PFSK-1 (cell line): ENCODE measurements around the gene SPATA45. TPM values are rescaled to one million over a fixed set of nuclear protein-coding genes. Genes with fewer than 3 reads are reported as not detected.

Experiments used
- FOXP2 ChIP-seq: optimal IDR thresholded peaks from 2 replicates; pipeline ENCODE3; 2011; ENCODE audit warnings: borderline replicate concordance, control low read depth, inconsistent platforms; ENCODE audit not compliant: insufficient read depth; ENCODE audit errors: extremely low read length, extremely low read depth
- POLR2AphosphoS5 ChIP-seq: IDR thresholded peaks from 2 replicates; pipeline ENCODE4 v1.6.1; 2012; ENCODE audit warnings: low read depth, mild to moderate bottlenecking, control low read depth, low read length, moderate library complexity
- SIN3A ChIP-seq: IDR thresholded peaks from 2 replicates; pipeline ENCODE4 v1.6.1; 2012; ENCODE audit warnings: mild to moderate bottlenecking, low read length, moderate library complexity, borderline replicate concordance; ENCODE audit not compliant: insufficient read depth
- TAF1 ChIP-seq: IDR thresholded peaks from 2 replicates; pipeline ENCODE4 v1.6.1; 2012; ENCODE audit warnings: low read length, control low read depth, borderline replicate concordance; ENCODE audit not compliant: insufficient read depth
- polyA plus RNA-seq: library from polyadenylated mRNA; unstranded; fragments of >200 nt; gene quantifications from one replicate; pipeline ENCODE4 v1.2.1, GENCODE V29; 2012; ENCODE audit warnings: low read depth, missing spikeins; ENCODE audit not compliant: insufficient read length
- TF ChIP-seq, protein P1 (sequence below), 2 experiments: IDR thresholded peaks; 2 replicates each; pipeline versions ENCODE4 v1.6.1 to v1.8.0; 2011 to 2012; ENCODE audit warnings: low read depth in 2 of 2, low read length in 2 of 2, control low read depth in 1 of 2, inconsistent platforms in 1 of 2, mild to moderate bottlenecking in 1 of 2, moderate library complexity in 1 of 2; ENCODE audit not compliant: insufficient read depth in 1 of 2

The SPATA45 gene
- polyA plus RNA-seq = not detected

GRCh38 chr1:212847549-212847948, at the start of gene SPATA45:
SPATA45 (minus strand) TSS chr1:212847649; CDS start chr1:212836149, 11,500 bp downstream.
- TF ChIP-seq, protein P1, sequence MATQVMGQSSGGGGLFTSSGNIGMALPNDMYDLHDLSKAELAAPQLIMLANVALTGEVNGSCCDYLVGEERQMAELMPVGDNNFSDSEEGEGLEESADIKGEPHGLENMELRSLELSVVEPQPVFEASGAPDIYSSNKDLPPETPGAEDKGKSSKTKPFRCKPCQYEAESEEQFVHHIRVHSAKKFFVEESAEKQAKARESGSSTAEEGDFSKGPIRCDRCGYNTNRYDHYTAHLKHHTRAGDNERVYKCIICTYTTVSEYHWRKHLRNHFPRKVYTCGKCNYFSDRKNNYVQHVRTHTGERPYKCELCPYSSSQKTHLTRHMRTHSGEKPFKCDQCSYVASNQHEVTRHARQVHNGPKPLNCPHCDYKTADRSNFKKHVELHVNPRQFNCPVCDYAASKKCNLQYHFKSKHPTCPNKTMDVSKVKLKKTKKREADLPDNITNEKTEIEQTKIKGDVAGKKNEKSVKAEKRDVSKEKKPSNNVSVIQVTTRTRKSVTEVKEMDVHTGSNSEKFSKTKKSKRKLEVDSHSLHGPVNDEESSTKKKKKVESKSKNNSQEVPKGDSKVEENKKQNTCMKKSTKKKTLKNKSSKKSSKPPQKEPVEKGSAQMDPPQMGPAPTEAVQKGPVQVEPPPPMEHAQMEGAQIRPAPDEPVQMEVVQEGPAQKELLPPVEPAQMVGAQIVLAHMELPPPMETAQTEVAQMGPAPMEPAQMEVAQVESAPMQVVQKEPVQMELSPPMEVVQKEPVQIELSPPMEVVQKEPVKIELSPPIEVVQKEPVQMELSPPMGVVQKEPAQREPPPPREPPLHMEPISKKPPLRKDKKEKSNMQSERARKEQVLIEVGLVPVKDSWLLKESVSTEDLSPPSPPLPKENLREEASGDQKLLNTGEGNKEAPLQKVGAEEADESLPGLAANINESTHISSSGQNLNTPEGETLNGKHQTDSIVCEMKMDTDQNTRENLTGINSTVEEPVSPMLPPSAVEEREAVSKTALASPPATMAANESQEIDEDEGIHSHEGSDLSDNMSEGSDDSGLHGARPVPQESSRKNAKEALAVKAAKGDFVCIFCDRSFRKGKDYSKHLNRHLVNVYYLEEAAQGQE (IDR thresholded peaks at IDR 0.05; ENCODE audit: insufficient read depth in 1 of 2, low read depth in 2 of 2, low read length in 2 of 2) = no peak
- no peak for TF ChIP-seq SIN3A
- TF ChIP-seq FOXP2 = no peak
- TF ChIP-seq TAF1 = no peak
- no peak for TF ChIP-seq POLR2AphosphoS5

DNA sequence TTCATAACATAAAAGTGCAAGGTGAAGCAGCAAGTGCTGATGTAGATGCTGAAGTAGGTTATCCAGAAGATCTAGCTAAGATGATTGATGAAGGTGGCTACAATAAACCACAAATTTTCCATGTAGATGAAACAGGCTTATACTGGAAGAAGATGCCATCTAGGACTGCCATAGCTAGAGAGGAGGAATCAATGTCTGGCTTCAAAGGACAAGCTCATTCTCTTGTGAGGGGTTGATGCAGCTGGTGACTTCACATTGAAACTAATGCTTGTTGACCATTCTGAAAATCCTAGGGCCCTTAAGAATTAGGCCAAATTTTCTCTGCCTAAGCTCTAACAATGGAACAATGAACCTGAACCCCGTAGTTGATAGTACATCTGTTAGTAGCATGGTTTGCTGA, 44.7 kb upstream of the SPATA45 start:
- TF ChIP-seq TAF1 (no peak), POLR2AphosphoS5 (no peak), SIN3A (no peak), FOXP2 (no peak)
- TF ChIP-seq, protein P1 (IDR thresholded peaks at IDR 0.05; ENCODE audit: insufficient read depth in 1 of 2, low read depth in 2 of 2, low read length in 2 of 2) = no peak

- TF ChIP-seq FOXP2 (no peak), TAF1 (no peak), POLR2AphosphoS5 (no peak), SIN3A (no peak)
These were observed 37.1 kb upstream of the SPATA45 start for GRCh38 chr1:212884592-212884991.

DNA sequence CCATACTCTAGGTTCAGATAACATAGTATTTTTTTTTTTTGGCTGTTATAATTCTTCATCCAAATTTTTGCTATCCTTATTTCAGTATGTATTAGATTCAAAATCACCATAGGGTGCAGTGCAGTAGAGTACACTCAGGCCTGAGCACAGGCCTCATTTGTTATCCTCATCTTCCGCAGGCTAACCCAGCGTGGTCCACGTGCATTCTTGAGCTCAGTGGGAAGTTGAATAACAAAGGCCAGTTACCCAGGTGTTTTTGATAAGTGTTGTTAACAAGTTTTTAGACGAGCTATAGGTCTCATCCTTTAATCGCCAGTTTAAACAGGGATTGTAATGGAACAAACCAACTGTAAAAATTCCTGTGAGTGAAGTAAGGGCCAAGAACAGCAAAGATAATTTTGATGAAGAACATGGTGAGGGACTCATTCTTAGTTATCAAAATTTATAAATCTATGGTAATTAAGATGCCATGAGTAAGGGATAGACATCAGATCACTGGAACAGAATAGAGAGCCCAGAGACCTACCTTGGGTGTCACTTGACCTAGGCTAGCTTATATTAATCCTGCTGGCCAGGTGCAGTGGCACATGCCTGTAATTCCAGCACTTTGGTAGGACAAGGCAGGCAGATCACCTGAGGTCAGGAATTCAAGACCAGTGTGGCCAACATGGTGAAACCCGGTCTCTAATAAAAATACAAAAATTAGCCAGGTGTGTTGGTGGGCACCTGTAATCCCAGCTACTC, 32.7 kb upstream of the SPATA45 start:
- no peak for TF ChIP-seq SIN3A
- no peak for TF ChIP-seq FOXP2
- no peak for TF ChIP-seq POLR2AphosphoS5
- TF ChIP-seq, protein P1 (IDR thresholded peaks at IDR 0.05; ENCODE audit: insufficient read depth in 1 of 2, low read depth in 2 of 2, low read length in 2 of 2) = no peak
- no peak for TF ChIP-seq TAF1

GRCh38 chr1:212878418-212878817, 31.0 kb upstream of the SPATA45 start:
- TF ChIP-seq POLR2AphosphoS5 = no peak
- TF ChIP-seq, protein P1 (IDR thresholded peaks at IDR 0.05; ENCODE audit: insufficient read depth in 1 of 2, low read depth in 2 of 2, low read length in 2 of 2) = no peak
